PC-9 (cell line): ENCODE measurements around the gene BBS9.

Experiments
- CTCF ChIP-seq: fragments of 200-600 bp; sonication (generic); conservative IDR thresholded peaks from 2 replicates; pipeline ENCODE4 v1.6.1; 2017; ENCODE audit warnings: mixed run types, antibody characterized with exemption, mild to moderate bottlenecking, moderate library complexity
- EZH2 ChIP-seq: fragments of 200-600 bp; sonication (generic); IDR thresholded peaks from 2 replicates; pipeline ENCODE4 v1.8.0; 2017; ENCODE audit warnings: antibody characterized with exemption, low read depth

DNA sequence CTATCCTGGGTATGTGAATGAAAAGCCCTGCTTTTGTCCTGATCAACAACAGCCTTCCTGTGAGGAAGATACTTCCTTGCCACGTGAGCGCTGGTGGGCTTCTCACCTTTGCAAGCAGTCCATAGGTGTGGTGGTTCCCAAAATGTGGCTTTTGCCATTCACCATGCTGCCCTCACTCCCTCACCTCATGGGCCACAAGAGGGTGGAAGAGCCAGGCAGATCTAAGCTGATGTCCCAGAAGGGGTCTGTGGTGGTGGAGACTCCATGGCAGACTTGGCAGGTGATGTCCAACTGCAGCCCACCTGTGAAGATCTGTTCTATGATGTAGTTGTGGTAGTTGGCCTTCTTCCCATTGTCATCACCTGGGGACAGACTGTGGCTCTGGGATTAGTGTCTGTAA is 147.4 kb downstream of the BBS9 start:
- TF ChIP-seq CTCF (no peak), EZH2 (no peak)
